Suprapubic skin (tissue), 4 donors: Measurements from ENCODE around the gene IFT20. TPM values are rescaled to one million over a fixed set of nuclear protein-coding genes. Genes with fewer than 3 reads are reported as not detected.

ENCODE experiments used
- DNase-seq, 2 donors: peaks; one replicate each; pipeline ENCODE4 v3.0.0-alpha.2; 2019; ENCODE audit warnings: low spot score in 2 of 2
- H3K27ac ChIP-seq: fragments of 200-600 bp; sonication (generic); one replicate; pipeline ENCODE4 v1.5.1; 2019
- H3K27me3 ChIP-seq: fragments of 200-600 bp; sonication (generic); one replicate; pipeline ENCODE4 v1.5.1; 2019
- H3K36me3 ChIP-seq: fragments of 200-600 bp; sonication (generic); one replicate; pipeline ENCODE4 v1.5.1; 2019
- H3K4me1 ChIP-seq: fragments of 200-600 bp; sonication (generic); one replicate; pipeline ENCODE4 v1.5.1; 2019
- H3K4me3 ChIP-seq: fragments of 200-600 bp; sonication (generic); one replicate; pipeline ENCODE4 v1.5.1; 2019; ENCODE audit warnings: mild to moderate bottlenecking
- H3K9me3 ChIP-seq: fragments of 200-600 bp; sonication (generic); one replicate; pipeline ENCODE4 v1.5.1; 2019
- EP300 ChIP-seq: sonication (generic); formaldehyde crosslinking; IDR thresholded peaks from one replicate; pipeline ENCODE4 v1.6.1; 2017; ENCODE audit warnings: antibody characterized with exemption
- POLR2A ChIP-seq, 2 donors: fragments of 450-650 bp; IDR thresholded peaks; one replicate each; pipeline ENCODE4 v1.6.1; 2017; ENCODE audit warnings: antibody characterized with exemption in 2 of 2, mild to moderate bottlenecking in 2 of 2, moderate library complexity in 2 of 2
- POLR2AphosphoS5 ChIP-seq, 3 donors: sonication (generic); formaldehyde crosslinking; IDR thresholded peaks; one replicate each; pipeline ENCODE4 v1.6.1; 2017; ENCODE audit warnings: antibody characterized with exemption in 3 of 3
- WGBS: methylation state at CpG from one replicate; pipeline ENCODE4 v1.1.5; 2018; 5-methylcytosine and 5-hydroxymethylcytosine counted together
- total RNA-seq, 4 donors: library from RNA; depleted of rRNA; stranded (reverse); fragments of >200 nt; gene quantifications; one replicate each; pipeline ENCODE4 v1.1.0, GENCODE V29; 2016
- TF ChIP-seq, protein P1 (sequence below), 2 donors: fragments of 200-600 bp in 1 of 2; fragments of 450-650 bp in 1 of 2; sonication (generic) in 1 of 2; IDR thresholded peaks; one replicate each; pipeline ENCODE4 v1.5.1; 2016 to 2019; ENCODE audit warnings: antibody characterized with exemption in 2 of 2, mild to moderate bottlenecking in 1 of 2, moderate library complexity in 1 of 2

IFT20 gene
- total RNA-seq, 4 donors from 2014 or later: 31.5 to 52.1 (median 32.9) TPM

DNA sequence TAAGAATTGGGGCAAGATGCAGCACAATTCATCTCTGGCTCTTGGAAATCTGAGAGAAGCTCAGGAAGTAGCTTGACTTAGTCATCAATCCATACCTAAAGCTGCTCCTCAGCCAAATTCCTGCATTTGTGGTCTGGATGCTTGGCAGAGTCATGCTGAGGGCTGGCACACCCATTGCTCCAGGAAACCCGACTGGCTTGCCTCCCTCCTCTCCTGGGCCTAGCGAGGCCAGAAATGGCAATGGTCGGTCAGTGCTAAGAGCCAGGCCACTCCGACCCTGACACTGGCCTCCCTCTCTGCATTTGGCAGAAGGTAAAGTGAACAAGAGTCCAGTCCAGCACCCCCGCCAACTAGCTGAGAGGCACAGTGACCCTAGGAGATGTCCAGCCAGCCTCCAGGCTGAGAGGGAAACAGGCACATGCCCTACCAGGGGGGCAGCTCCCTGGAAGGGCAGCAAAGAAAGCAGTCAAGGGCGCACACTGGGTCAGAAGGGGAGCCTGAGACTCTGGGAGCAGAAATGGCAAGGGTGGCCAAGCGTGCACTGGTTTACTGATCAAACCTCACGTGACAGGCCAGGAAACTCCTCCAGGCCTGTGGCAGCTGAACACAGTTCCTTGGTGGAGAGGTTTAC, 12.1 kb upstream of the IFT20 start:
- TF ChIP-seq POLR2A (IDR thresholded peaks at IDR 0.05): no peak
- TF ChIP-seq, protein P1, sequence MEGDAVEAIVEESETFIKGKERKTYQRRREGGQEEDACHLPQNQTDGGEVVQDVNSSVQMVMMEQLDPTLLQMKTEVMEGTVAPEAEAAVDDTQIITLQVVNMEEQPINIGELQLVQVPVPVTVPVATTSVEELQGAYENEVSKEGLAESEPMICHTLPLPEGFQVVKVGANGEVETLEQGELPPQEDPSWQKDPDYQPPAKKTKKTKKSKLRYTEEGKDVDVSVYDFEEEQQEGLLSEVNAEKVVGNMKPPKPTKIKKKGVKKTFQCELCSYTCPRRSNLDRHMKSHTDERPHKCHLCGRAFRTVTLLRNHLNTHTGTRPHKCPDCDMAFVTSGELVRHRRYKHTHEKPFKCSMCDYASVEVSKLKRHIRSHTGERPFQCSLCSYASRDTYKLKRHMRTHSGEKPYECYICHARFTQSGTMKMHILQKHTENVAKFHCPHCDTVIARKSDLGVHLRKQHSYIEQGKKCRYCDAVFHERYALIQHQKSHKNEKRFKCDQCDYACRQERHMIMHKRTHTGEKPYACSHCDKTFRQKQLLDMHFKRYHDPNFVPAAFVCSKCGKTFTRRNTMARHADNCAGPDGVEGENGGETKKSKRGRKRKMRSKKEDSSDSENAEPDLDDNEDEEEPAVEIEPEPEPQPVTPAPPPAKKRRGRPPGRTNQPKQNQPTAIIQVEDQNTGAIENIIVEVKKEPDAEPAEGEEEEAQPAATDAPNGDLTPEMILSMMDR (IDR thresholded peaks at IDR 0.05): no peak
- TF ChIP-seq EP300: no peak
- no peak for TF ChIP-seq POLR2AphosphoS5 (IDR thresholded peaks at IDR 0.05)
- Histone ChIP-seq H3K4me1 (peaks cover 11% of the 10 kb centered on the region), H3K27ac (peak overlapping the region; percentile 6), H3K36me3 (peaks cover 100% of the 10 kb centered on the region), H3K9me3 (no peaks in the 10 kb centered on the region), H3K4me3 (no peak overlapping the region), H3K27me3 (no peaks in the 10 kb centered on the region)
- 76% methylated on average over 7 of the region's 8 CpGs for WGBS
- no peak for DNase-seq

DNA sequence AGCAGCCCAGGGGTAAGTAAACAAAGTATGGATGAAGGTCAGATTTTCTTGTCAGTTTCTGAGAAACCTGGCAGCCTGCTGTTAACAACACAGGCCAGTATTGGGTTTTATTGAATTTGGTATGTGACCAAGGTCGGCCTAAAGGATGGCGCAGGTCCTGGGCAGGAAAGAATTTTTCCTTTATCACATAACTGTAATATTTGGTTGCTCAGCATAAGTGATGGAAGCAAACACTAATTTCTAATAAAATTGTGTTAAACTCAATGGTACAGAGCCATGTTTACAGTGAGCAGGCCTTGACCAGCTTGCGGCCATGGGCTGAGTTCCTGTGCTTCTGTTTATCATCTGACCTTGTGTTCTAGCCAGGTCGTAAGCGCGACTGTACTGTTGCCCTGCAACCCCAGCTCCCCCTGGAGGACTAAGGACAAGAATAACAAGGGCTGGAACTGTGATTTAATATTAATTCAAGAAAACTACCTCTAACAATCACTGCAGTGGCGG, 11.5 kb upstream of the IFT20 start:
- no peaks in the 10 kb centered on the region for H3K27me3 ChIP-seq
- TF ChIP-seq POLR2A (IDR thresholded peaks at IDR 0.05) (no peak), EP300 (no peak), POLR2AphosphoS5 (IDR thresholded peaks at IDR 0.05) (no peak)
- TF ChIP-seq, protein P1 (IDR thresholded peaks at IDR 0.05): no peak
- H3K9me3 ChIP-seq: no peaks in the 10 kb centered on the region
- H3K4me3 ChIP-seq: no peak overlapping the region
- no peak overlapping the region for H3K27ac ChIP-seq
- peaks cover 11% of the 10 kb centered on the region for H3K4me1 ChIP-seq
- no peak for DNase-seq
- WGBS: 68% methylated on average over 7 of the region's 7 CpGs
- H3K36me3 ChIP-seq: peaks cover 100% of the 10 kb centered on the region

DNA sequence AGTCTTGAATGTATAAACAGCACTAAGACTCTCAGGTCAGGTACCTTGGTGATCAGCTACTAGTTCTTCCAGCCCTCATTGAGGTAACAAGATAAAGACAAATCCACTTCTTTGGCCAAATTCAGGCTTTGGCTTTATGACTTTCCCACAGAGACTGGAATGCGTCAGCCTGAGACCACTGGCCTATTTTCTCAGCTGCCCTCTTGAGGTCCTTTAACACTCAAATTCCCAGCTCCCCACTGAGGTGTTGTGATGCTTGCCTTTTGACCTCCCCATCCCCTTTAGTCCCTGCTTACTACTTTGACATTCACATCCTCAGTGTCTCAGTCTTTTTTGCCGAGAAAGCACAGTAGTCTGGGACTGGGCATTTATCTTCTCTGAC, 10.9 kb upstream of the IFT20 start:
- DNase-seq: no peak
- no peaks in the 10 kb centered on the region for H3K27me3 ChIP-seq
- H3K4me1 ChIP-seq: peaks cover 11% of the 10 kb centered on the region
- H3K9me3 ChIP-seq: no peaks in the 10 kb centered on the region
- no peak overlapping the region for H3K27ac ChIP-seq
- H3K36me3 ChIP-seq: peaks cover 100% of the 10 kb centered on the region
- H3K4me3 ChIP-seq: no peak overlapping the region
- 91% methylated on average over 2 of the region's 2 CpGs for WGBS
- TF ChIP-seq, protein P1 (IDR thresholded peaks at IDR 0.05): no peak
- TF ChIP-seq POLR2A (IDR thresholded peaks at IDR 0.05) (no peak), EP300 (no peak), POLR2AphosphoS5 (IDR thresholded peaks at IDR 0.05) (no peak)

- Histone ChIP-seq H3K9me3 (no peaks in the 10 kb centered on the region), H3K4me3 (no peak overlapping the region), H3K36me3 (peaks cover 100% of the 10 kb centered on the region), H3K27me3 (no peaks in the 10 kb centered on the region), H3K27ac (no peak overlapping the region), H3K4me1 (peaks cover 11% of the 10 kb centered on the region)
- 70% methylated on average over 11 of the region's 13 CpGs for WGBS
- TF ChIP-seq, protein P1 (IDR thresholded peaks at IDR 0.05): no peak
- TF ChIP-seq POLR2A (IDR thresholded peaks at IDR 0.05) (no peak), POLR2AphosphoS5 (IDR thresholded peaks at IDR 0.05) (no peak), EP300 (no peak)
- no peak for DNase-seq
These were observed 10.3 kb upstream of the IFT20 start for GRCh38 chr17:28345419-28346198.

- H3K4me1 ChIP-seq: peaks cover 11% of the 10 kb centered on the region
These were observed 9.2 kb upstream of the IFT20 start for GRCh38 chr17:28344435-28344901.

More at GRCh38 chr17:28344435-28344901, 9.2 kb upstream of the IFT20 start:
- no peak for TF ChIP-seq POLR2A (IDR thresholded peaks at IDR 0.05)
- TF ChIP-seq EP300: no peak
- TF ChIP-seq POLR2AphosphoS5 (IDR thresholded peaks at IDR 0.05): no peak
- TF ChIP-seq, protein P1 (IDR thresholded peaks at IDR 0.05): no peak
- no peak for DNase-seq
- H3K27me3 ChIP-seq: no peaks in the 10 kb centered on the region
- H3K4me3 ChIP-seq: no peak overlapping the region
- no peaks in the 10 kb centered on the region for H3K9me3 ChIP-seq
- peaks cover 98% of the 10 kb centered on the region for H3K36me3 ChIP-seq
- WGBS: 96% methylated on average over 15 of the region's 19 CpGs
- H3K27ac ChIP-seq: no peak overlapping the region
